T-cell (primary cell): ENCODE results near the gene MAPKAPK2. TPM values are rescaled to one million over a fixed set of nuclear protein-coding genes. Genes with fewer than 3 reads are reported as not detected.

Experiments
- ATAC-seq, 4 experiments: fragments of 200-7000 bp in 3 of 4; fragments of 150-1000 bp in 1 of 4; cut with Tn5 transposase; replicated peaks in 1 of 4; 1 replicate in 3 of 4; 2 replicates in 1 of 4; pipeline ENCODE4 v1.10.0; 2021; ENCODE audit warnings: moderate library complexity in 3 of 4, mild to moderate bottlenecking in 2 of 4, moderate number of reproducible peaks in 1 of 4
- CTCF ChIA-PET, 2 donors: fragments of 300-600 bp; sonication (Branson Sonifier 250); formaldehyde crosslinking; loops; one replicate each; lab custom pipeline; 2022; ENCODE audit warnings: antibody characterized with exemption in 2 of 2; lab: Charles Lee
- POLR2A ChIA-PET, 2 donors: fragments of 300-600 bp; sonication (Branson Sonifier 250); formaldehyde crosslinking; loops; one replicate each; lab custom pipeline; 2022; ENCODE audit warnings: antibody characterized with exemption in 2 of 2; lab: Charles Lee
- DNase-seq, 35 experiments: peaks; one replicate each; pipeline versions ENCODE4 v3.0.0 to v3.0.0-alpha.2; 2013 to 2023
- H3K27ac ChIP-seq: one replicate; pipeline ENCODE4 v1.5.1; 2013; ENCODE audit warnings: low read length
- H3K27me3 ChIP-seq, 2 experiments: replicated peaks in 1 of 2; 1 replicate in 1 of 2; 2 replicates in 1 of 2; pipeline versions ENCODE4 v1.6.1 to v1.7.0; 2013; ENCODE audit warnings: low read length in 1 of 2, mixed read lengths in 1 of 2; ENCODE audit not compliant: control insufficient read depth in 2 of 2, insufficient read depth in 2 of 2; ENCODE audit errors: extremely low read depth in 1 of 2
- H3K36me3 ChIP-seq, 2 donors: 1 replicate in 1 of 2; 2 replicates in 1 of 2; pipeline versions ENCODE4 v1.6.1 to v1.7.0; 2013; ENCODE audit warnings: low read length in 1 of 2; ENCODE audit not compliant: control insufficient read depth in 2 of 2, insufficient read depth in 1 of 2; ENCODE audit errors: extremely low read depth in 1 of 2
- H3K4me1 ChIP-seq, 2 experiments: 1 replicate in 1 of 2; 2 replicates in 1 of 2; pipeline versions ENCODE4 v1.6.1 to v1.7.0; 2013; ENCODE audit warnings: low read length in 2 of 2, mixed read lengths in 1 of 2; ENCODE audit not compliant: insufficient read depth in 2 of 2, control insufficient read depth in 1 of 2; ENCODE audit errors: extremely low read depth in 1 of 2
- H3K4me3 ChIP-seq, 2 donors: 1 replicate in 1 of 2; 2 replicates in 1 of 2; pipeline versions ENCODE4 v1.5.1 to v1.7.0; 2013; ENCODE audit warnings: mild to moderate bottlenecking in 2 of 2, low read length in 1 of 2, moderate library complexity in 1 of 2; ENCODE audit not compliant: control insufficient read depth in 1 of 2; ENCODE audit errors: extremely low read depth in 1 of 2
- H3K9me3 ChIP-seq: 2 replicates; pipeline ENCODE4 v1.7.0; 2013
- H3K27ac Mint-ChIP-seq, 2 donors: one replicate each; pipeline ENCODE4 v1.8.0; 2020 to 2021; ENCODE audit warnings: mild to moderate bottlenecking in 2 of 2, mixed read lengths in 2 of 2
- H3K27me3 Mint-ChIP-seq, 2 donors: one replicate each; pipeline ENCODE4 v1.8.0; 2021 to 2022; ENCODE audit warnings: mixed read lengths in 2 of 2
- H3K36me3 Mint-ChIP-seq: one replicate; pipeline ENCODE4 v1.8.0; 2021; ENCODE audit warnings: mixed read lengths
- H3K4me1 Mint-ChIP-seq, 3 donors: one replicate each; pipeline ENCODE4 v1.8.0; 2020 to 2022; ENCODE audit warnings: mixed read lengths in 3 of 3, mild to moderate bottlenecking in 1 of 3
- H3K4me3 Mint-ChIP-seq, 3 donors: one replicate each; pipeline ENCODE4 v1.8.0; 2020 to 2022; ENCODE audit warnings: mild to moderate bottlenecking in 3 of 3, mixed read lengths in 3 of 3, moderate library complexity in 3 of 3
- H3K9me3 Mint-ChIP-seq, 3 donors: one replicate each; pipeline ENCODE4 v1.8.0; 2020 to 2022; ENCODE audit warnings: mixed read lengths in 3 of 3
- WGBS: methylation state at CpG from one replicate; pipeline ENCODE4 v1.1.5; 2013; ENCODE audit warnings: missing lambda C conversion rate; ENCODE audit not compliant: insufficient coverage; 5-methylcytosine and 5-hydroxymethylcytosine counted together
- total RNA-seq, 35 experiments: library from RNA in 6 of 35; stranded (reverse) in 6 of 35; fragments of 120-200 nt in 1 of 35; gene quantifications; one replicate each; pipeline versions ENCODE4 v1.2.1 to v1.2.4 and lab custom pipeline; 2013 to 2026

MAPKAPK2 gene
- total RNA-seq, 5 donors from 2014 or later (not counting 1 experiment from before 2014, with no cell fraction given) = 64.3 to 117 (median 78.4) TPM

GRCh38 chr1:206687251-206687914 is 2.7 kb downstream of the MAPKAPK2 start:
- POLR2A ChIA-PET = no interaction called here

GRCh38 chr1:206687915-206688442 is 3.3 kb downstream of the MAPKAPK2 start:
- Mint-ChIP-seq H3K4me1 (peaks cover 68 to 74% (median 73%) of the 10 kb centered on the region in 3 donors), H3K9me3 (no peaks in the 10 kb centered on the region), H3K36me3 (peaks cover 2% of the 10 kb centered on the region), H3K27me3 (peaks cover 0 to 1% of the 10 kb centered on the region in 2 donors), H3K4me3 (peak overlapping the region in 2 of 3 donors; percentile 13 to 97), H3K27ac (no peak overlapping the region)
- Histone ChIP-seq H3K27ac (no peak overlapping the region), H3K4me1 (peaks cover 10 to 58% of the 10 kb centered on the region in 2 experiments), H3K27me3 (peaks cover 0 to 14% of the 10 kb centered on the region in 2 experiments), H3K4me3 (no peak overlapping the region), H3K9me3 (no peaks in the 10 kb centered on the region), H3K36me3 (peaks cover 0 to 5% of the 10 kb centered on the region in 2 donors)
- ATAC-seq (no peak), DNase-seq (no peak)
- ChIA-PET CTCF (interaction anchor here in 1 of 2 donors (0.6 to 1.0 kb wide), 4 partner anchors 15 to 224 kb away, joined by 3 read pairs; partner anchors contain the start of gene EIF2D), POLR2A (no interaction called here)
- WGBS = 94% methylated on average over 2 of the region's 2 CpGs

More at GRCh38 chr1:206687251-206687914, 2.7 kb downstream of the MAPKAPK2 start:
- peaks cover 10 to 52% of the 10 kb centered on the region in 2 experiments for H3K4me1 ChIP-seq
- H3K27me3 ChIP-seq = peaks cover 0 to 14% of the 10 kb centered on the region in 2 experiments
- 100% methylated on average over 1 of the region's 7 CpGs for WGBS
- Mint-ChIP-seq H3K4me3 (peak overlapping the region; percentile 97 to 99 (median 99)), H3K9me3 (no peaks in the 10 kb centered on the region), H3K4me1 (peaks cover 62 to 68% (median 67%) of the 10 kb centered on the region in 3 donors), H3K27me3 (peaks cover 0 to 2% of the 10 kb centered on the region in 2 donors), H3K27ac (peak overlapping the region; percentile 12 to 97), H3K36me3 (no peaks in the 10 kb centered on the region)
- ATAC-seq (no peak), DNase-seq (no peak)
- H3K27ac ChIP-seq = peak overlapping the region; percentile 88
- H3K36me3 ChIP-seq = peaks cover 0 to 4% of the 10 kb centered on the region in 2 donors
- no peaks in the 10 kb centered on the region for H3K9me3 ChIP-seq
- no peak overlapping the region for H3K4me3 ChIP-seq
- CTCF ChIA-PET = interaction anchor here in 1 of 2 donors (0.7 to 1.0 kb wide), 2 partner anchors 14 to 75 kb away, joined by 3 read pairs; partner anchors contain the start of gene EIF2D

DNA sequence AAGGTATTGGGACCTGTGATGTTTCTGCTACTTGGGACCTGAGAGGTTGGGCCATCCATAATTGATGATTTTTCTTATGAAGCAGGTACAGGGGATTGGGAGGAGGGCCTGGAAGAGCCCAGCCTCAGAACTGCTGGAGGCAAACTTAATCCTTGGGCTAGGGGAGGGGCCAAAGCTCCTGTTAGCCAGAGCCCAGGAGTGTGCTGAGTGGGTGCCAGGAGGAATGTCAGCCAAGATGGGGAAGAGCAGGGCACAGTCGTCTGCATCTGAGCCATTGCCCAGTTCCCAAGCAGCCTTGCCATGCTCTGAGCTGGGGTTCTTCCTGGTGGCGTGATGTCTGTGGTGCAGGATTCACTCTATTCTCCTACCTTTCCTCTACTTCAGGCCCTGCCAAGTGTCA is 5.8 kb downstream of the MAPKAPK2 start:
- H3K36me3 Mint-ChIP-seq = peaks cover 17% of the 10 kb centered on the region
- peak overlapping the region in 1 of 2 donors; percentile 29 for H3K27ac Mint-ChIP-seq
- ATAC-seq (no peak), DNase-seq (no peak)
- Histone ChIP-seq H3K36me3 (peaks cover 2 to 19% of the 10 kb centered on the region in 2 donors), H3K9me3 (no peaks in the 10 kb centered on the region), H3K27me3 (no peaks in the 10 kb centered on the region), H3K27ac (no peak overlapping the region), H3K4me1 (peaks cover 8 to 59% of the 10 kb centered on the region in 2 experiments), H3K4me3 (no peak overlapping the region)
- CTCF ChIA-PET = interaction anchor here (0.7 to 1.4 kb wide), 4 partner anchors 19 to 120 kb away, joined by 3 to 4 read pairs (median 3); no protein-coding TSS in a partner anchor
- H3K9me3 Mint-ChIP-seq = no peaks in the 10 kb centered on the region
- POLR2A ChIA-PET = interaction anchor here in 1 of 2 donors (0.6 to 1.2 kb wide), 2 partner anchors 8 to 24 kb away, joined by 3 to 5 read pairs; no protein-coding TSS in a partner anchor
- H3K4me3 Mint-ChIP-seq = no peak overlapping the region
- peaks cover 82 to 91% (median 88%) of the 10 kb centered on the region in 3 donors for H3K4me1 Mint-ChIP-seq
- H3K27me3 Mint-ChIP-seq = no peaks in the 10 kb centered on the region
- WGBS = 100% methylated on average over 1 of the region's 2 CpGs

DNA sequence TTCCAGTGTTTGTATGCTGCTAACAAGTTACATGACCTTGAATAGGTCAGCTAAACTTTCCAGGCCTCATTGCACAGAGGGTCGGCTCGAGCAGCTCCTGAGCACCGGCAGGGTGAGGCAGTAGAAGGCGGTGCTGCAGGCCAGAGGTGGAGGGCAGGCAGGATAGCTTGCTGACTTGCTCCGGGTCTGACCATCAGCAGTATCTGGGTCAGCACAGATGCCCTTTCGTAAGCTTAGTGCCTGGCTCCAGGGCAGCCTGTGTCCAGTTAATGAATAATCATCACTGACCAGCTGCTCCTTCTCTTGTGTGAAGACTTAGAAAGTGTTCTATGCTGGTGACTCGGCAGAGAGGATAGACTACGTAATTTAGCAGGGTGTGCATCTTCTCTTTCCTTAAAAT is 6.9 kb downstream of the MAPKAPK2 start:
- ATAC-seq (no peak), DNase-seq (no peak)
- H3K4me3 ChIP-seq = no peak overlapping the region
- H3K27ac Mint-ChIP-seq = peak overlapping the region in 1 of 2 donors; percentile 49
- H3K4me1 ChIP-seq = peaks cover 8 to 60% of the 10 kb centered on the region in 2 experiments
- no peaks in the 10 kb centered on the region for H3K9me3 Mint-ChIP-seq
- peaks cover 28% of the 10 kb centered on the region for H3K36me3 Mint-ChIP-seq
- WGBS = 91% methylated on average over 8 of the region's 8 CpGs
- no peaks in the 10 kb centered on the region for H3K9me3 ChIP-seq
- no peaks in the 10 kb centered on the region for H3K27me3 Mint-ChIP-seq
- no peak overlapping the region for H3K27ac ChIP-seq
- CTCF ChIA-PET = interaction anchor here (0.5 to 1.4 kb wide), 7 partner anchors 10 to 292 kb away, joined by 3 to 9 read pairs (median 3); no protein-coding TSS in a partner anchor
- no peaks in the 10 kb centered on the region for H3K27me3 ChIP-seq
- POLR2A ChIA-PET = interaction anchor here (0.5 to 1.1 kb wide), 4 partner anchors 9 to 714 kb away, joined by 3 to 7 read pairs (median 6); no protein-coding TSS in a partner anchor
- H3K36me3 ChIP-seq = peaks cover 2 to 21% of the 10 kb centered on the region in 2 donors
- H3K4me1 Mint-ChIP-seq = peaks cover 89 to 95% (median 94%) of the 10 kb centered on the region in 3 donors
- H3K4me3 Mint-ChIP-seq = no peak overlapping the region

GRCh38 chr1:206693029-206693428 is 8.3 kb downstream of the MAPKAPK2 start:
- ChIA-PET CTCF (interaction anchor here in 1 of 2 donors (1.0 kb wide), 1 partner anchor 30 kb away, joined by 6 read pairs; no protein-coding TSS in a partner anchor), POLR2A (interaction anchor here in 1 of 2 donors (0.6 kb wide), 1 partner anchor 23 kb away, joined by 3 read pairs; no protein-coding TSS in a partner anchor)
- H3K4me1 ChIP-seq = peaks cover 0 to 52% of the 10 kb centered on the region in 2 experiments
- Mint-ChIP-seq H3K27me3 (no peaks in the 10 kb centered on the region), H3K27ac (peak overlapping the region in 1 of 2 donors; percentile 20), H3K4me1 (peaks cover 89 to 95% (median 90%) of the 10 kb centered on the region in 3 donors), H3K4me3 (peak overlapping the region in 1 of 3 donors; percentile 11), H3K36me3 (peaks cover 42% of the 10 kb centered on the region), H3K9me3 (no peaks in the 10 kb centered on the region)
- DNase-seq (no peak), ATAC-seq (no peak)
- no peaks in the 10 kb centered on the region for H3K9me3 ChIP-seq
- no peaks in the 10 kb centered on the region for H3K27me3 ChIP-seq
- 73% methylated on average over 5 of the region's 10 CpGs for WGBS
- H3K27ac ChIP-seq = no peak overlapping the region
- no peak overlapping the region for H3K4me3 ChIP-seq
- peaks cover 2 to 28% of the 10 kb centered on the region in 2 donors for H3K36me3 ChIP-seq

DNA sequence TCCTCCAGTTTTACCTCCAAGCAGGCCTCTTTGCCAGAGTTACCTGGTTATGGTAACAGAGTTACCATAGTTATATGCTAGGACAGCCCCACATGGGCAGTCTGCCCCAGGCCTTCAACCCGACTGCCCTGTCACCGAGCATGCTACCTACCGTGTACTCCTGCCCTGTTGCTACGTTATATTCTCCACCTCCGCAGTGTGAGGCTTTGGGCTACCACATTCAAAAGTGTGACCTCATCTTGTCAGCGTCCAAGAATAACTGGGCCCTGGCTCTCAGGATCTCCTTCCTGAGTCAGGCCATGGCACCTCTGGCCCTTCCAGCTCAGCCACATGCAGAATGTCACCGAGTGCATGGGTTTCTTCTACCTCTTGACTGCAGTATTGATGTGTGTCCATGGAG is 8.9 kb downstream of the MAPKAPK2 start:
- peaks cover 45% of the 10 kb centered on the region for H3K36me3 Mint-ChIP-seq
- ChIA-PET POLR2A (no interaction called here), CTCF (interaction anchor here in 1 of 2 donors (0.5 kb wide), 1 partner anchor 64 kb away, joined by 3 read pairs; no protein-coding TSS in a partner anchor)
- no peaks in the 10 kb centered on the region for H3K27me3 Mint-ChIP-seq
- Histone ChIP-seq H3K36me3 (peaks cover 2 to 31% of the 10 kb centered on the region in 2 donors), H3K27ac (no peak overlapping the region), H3K4me1 (peaks cover 0 to 46% of the 10 kb centered on the region in 2 experiments), H3K9me3 (no peaks in the 10 kb centered on the region), H3K4me3 (no peak overlapping the region), H3K27me3 (no peaks in the 10 kb centered on the region)
- ATAC-seq (no peak), DNase-seq (no peak)
- no peaks in the 10 kb centered on the region for H3K9me3 Mint-ChIP-seq
- 95% methylated on average over 5 of the region's 7 CpGs for WGBS
- no peak overlapping the region for H3K4me3 Mint-ChIP-seq
- H3K27ac Mint-ChIP-seq = no peak overlapping the region
- peaks cover 90 to 96% (median 90%) of the 10 kb centered on the region in 3 donors for H3K4me1 Mint-ChIP-seq
